ENCODE results near the gene EFCAB7.

GRCh38 chr1:63602629-63603028, 79.3 kb downstream of the EFCAB7 start:
- TF ChIP-seq POLR2AphosphoS5 (IDR thresholded peaks at IDR 0.05): no peak
- TF ChIP-seq CTCF (IDR thresholded peaks at IDR 0.05): no peak
